ENCODE data around the gene CDCA5.

Gene CDCA5

DNA sequence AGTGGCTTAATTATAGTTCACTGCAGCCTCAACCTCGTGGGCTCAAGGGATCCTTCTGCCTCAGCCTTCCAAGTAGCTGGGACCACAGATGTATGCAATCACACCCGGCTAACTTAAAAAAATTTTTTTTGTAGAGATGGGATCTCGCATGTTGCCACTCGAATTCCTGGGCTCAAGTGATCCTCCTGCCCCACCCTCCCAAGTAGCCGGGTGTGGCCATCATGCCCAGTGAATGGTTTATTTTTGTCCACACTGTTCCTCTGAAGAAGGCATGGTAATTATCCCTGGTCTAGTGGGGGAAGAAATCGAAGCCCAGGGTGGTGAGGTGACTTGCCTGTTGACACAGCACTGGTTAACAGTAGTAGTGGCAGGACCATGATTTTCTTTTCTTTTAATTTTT is 40.9 kb downstream of the CDCA5 start:
- FAIRE-seq (no peak), DNase-seq (ENCODE audit: insufficient read length, low spot score) (no peak)
- no peak for TF ChIP-seq SPI1 (IDR thresholded peaks at IDR 0.05; ENCODE audit: low read depth, low read length)
- no peak for TF ChIP-seq TAF1 (IDR thresholded peaks at IDR 0.05; ENCODE audit: low read depth, low read length)
- TF ChIP-seq POLR2A (IDR thresholded peaks at IDR 0.05; ENCODE audit: low read depth, low read length) = no peak
- TF ChIP-seq POU2F2 (IDR thresholded peaks at IDR 0.05; ENCODE audit: low read depth, low read length) = no peak

DNA sequence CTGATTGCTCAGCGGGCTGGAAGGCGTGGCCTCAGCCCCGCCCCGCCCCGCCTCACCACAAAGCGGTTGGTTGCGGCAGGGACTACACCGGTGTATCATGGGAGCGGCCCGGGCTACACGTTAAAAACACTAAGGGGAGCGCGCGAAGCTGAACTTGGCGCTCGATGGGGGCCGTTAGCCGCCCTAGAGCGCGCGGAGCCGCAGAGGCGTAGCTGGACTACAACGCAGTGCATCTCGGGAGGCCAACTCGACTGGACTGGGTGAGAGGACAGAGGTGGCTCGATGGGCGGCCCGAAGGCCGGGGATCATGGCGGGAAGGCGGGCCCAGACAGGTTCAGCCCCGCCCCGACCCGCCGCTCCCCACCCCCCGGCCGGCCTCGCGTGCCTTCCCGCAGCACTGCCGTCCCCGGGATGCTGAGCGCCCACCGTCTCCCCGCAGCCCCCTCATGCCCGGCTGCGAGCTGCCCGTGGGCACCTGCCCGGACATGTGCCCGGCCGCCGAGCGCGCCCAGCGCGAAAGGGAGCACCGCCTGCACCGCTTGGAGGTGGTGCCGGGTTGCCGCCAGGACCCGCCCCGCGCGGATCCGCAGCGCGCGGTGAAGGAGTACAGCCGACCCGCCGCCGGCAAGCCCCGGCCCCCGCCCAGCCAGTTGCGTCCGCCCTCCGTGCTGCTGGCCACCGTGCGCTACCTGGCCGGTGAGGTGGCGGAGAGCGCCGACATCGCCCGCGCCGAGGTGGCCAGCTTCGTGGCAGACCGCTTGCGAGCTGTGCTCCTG is 42.8 kb downstream of the CDCA5 start, which contains the start of gene SAC3D1:
TSS of gene SAC3D1 (plus strand) at position 364 of the 776 bp plus-strand sequence. CDS start at position 447, 83 bp downstream.
- TF ChIP-seq PAX5 (IDR thresholded peaks at IDR 0.05; ENCODE audit: insufficient read depth, low read length, severe bottlenecking) = peak; percentile 3
- 0 out of 2 replicates have a peak, but pooled peaks have one; percentile 26 for TF ChIP-seq TAF1 (IDR thresholded peaks at IDR 0.05; ENCODE audit: low read depth, low read length)
- TF ChIP-seq POU2F2 (IDR thresholded peaks at IDR 0.05; ENCODE audit: low read depth, low read length) = no peak
- peak; percentile 99 for FAIRE-seq
- DNase-seq (ENCODE audit: insufficient read length, low spot score) = peak; percentile 97

DNA sequence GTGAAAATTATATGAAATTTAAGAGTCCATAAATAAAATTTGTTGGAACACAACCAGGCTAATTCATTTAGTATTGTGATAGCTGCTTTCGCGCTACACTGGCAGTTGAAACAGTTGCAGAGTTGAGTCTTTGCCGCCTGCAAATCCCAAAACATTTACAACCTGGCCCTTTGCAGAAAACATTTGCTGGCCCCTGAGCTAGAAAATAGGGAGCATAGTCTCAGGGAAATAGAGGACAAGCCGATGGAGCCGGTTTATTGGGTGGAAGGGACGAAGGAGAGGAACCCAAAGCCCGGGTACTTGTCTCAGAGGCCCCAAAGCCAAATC is 43.4 kb downstream of the CDCA5 start:
- TF ChIP-seq SPI1 (IDR thresholded peaks at IDR 0.05; ENCODE audit: low read depth, low read length) (no peak), TAF1 (IDR thresholded peaks at IDR 0.05; ENCODE audit: low read depth, low read length) (no peak), POU2F2 (IDR thresholded peaks at IDR 0.05; ENCODE audit: low read depth, low read length) (0 out of 2 replicates have a peak, but pooled peaks have one; percentile 27)
- FAIRE-seq (no peak), DNase-seq (ENCODE audit: insufficient read length, low spot score) (no peak)

GRCh38 chr11:65036931-65037330 is 46.9 kb downstream of the CDCA5 start:
- TF ChIP-seq POLR2A (IDR thresholded peaks at IDR 0.05; ENCODE audit: low read depth, low read length) (no peak), POLR2AphosphoS5 (IDR thresholded peaks at IDR 0.05; ENCODE audit: low read depth, low read length) (no peak), POU2F2 (IDR thresholded peaks at IDR 0.05; ENCODE audit: low read depth, low read length) (no peak), SPI1 (IDR thresholded peaks at IDR 0.05; ENCODE audit: low read depth, low read length) (no peak), TAF1 (IDR thresholded peaks at IDR 0.05; ENCODE audit: low read depth, low read length) (no peak), PAX5 (IDR thresholded peaks at IDR 0.05; ENCODE audit: insufficient read depth, low read length, severe bottlenecking) (no peak)
- FAIRE-seq (no peak), DNase-seq (ENCODE audit: insufficient read length, low spot score) (no peak)

- FAIRE-seq = no peak
- TF ChIP-seq TAF1 (IDR thresholded peaks at IDR 0.05; ENCODE audit: low read depth, low read length) (no peak), SPI1 (IDR thresholded peaks at IDR 0.05; ENCODE audit: low read depth, low read length) (no peak), POU2F2 (IDR thresholded peaks at IDR 0.05; ENCODE audit: low read depth, low read length) (no peak), POLR2AphosphoS5 (IDR thresholded peaks at IDR 0.05; ENCODE audit: low read depth, low read length) (no peak), PAX5 (IDR thresholded peaks at IDR 0.05; ENCODE audit: insufficient read depth, low read length, severe bottlenecking) (no peak)
- no peak for DNase-seq (ENCODE audit: insufficient read length, low spot score)
Observed at GRCh38 chr11:65035579-65035978, 48.3 kb downstream of the CDCA5 start.

DNA sequence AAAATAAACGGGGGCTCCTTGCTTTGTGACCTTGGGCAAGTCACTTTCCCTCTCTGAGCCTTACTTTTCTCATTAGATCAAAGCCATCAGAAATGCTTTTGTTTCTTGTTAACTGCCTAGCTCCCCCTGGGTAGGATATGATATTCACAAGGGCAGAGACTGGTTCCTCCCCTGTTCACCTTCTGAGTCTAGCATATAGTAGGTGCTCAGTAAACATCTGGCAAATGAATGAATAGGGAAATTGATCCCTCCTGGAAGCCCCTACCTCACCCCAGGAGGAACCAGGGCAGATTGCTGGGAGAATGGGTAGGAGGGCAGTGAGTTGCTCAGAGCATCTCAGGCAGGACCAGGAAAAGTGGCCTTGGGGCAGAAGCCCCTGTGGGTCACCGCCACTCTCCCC is 49.4 kb downstream of the CDCA5 start:
- FAIRE-seq = no peak
- no peak for DNase-seq (ENCODE audit: insufficient read length, low spot score)
- TF ChIP-seq PAX5 (IDR thresholded peaks at IDR 0.05; ENCODE audit: insufficient read depth, low read length, severe bottlenecking) (no peak), TAF1 (IDR thresholded peaks at IDR 0.05; ENCODE audit: low read depth, low read length) (no peak), POU2F2 (IDR thresholded peaks at IDR 0.05; ENCODE audit: low read depth, low read length) (no peak), SPI1 (IDR thresholded peaks at IDR 0.05; ENCODE audit: low read depth, low read length) (no peak), POLR2AphosphoS5 (IDR thresholded peaks at IDR 0.05; ENCODE audit: low read depth, low read length) (no peak), POLR2A (IDR thresholded peaks at IDR 0.05; ENCODE audit: low read depth, low read length) (no peak)

DNA sequence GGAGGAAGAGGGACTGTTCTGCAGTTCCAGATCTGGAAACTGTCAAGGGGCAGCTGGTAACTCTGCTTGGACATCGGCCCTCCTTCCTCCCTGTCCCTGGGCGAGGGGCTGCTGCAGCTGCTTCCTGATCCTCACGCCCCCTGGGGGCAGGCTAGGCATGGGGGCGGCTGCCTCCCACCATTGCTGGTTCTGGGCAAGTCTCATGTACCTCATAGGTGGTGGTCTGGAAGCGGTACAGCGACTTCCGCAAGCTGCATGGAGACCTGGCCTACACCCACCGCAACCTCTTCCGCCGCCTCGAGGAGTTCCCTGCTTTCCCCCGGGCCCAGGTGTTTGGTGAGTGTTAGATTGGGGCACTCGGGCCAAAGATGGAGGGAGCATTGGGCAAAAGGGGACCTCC is 51.6 kb downstream of the CDCA5 start:
- no peak for TF ChIP-seq PAX5 (IDR thresholded peaks at IDR 0.05; ENCODE audit: insufficient read depth, low read length, severe bottlenecking)
- no peak for TF ChIP-seq POU2F2 (IDR thresholded peaks at IDR 0.05; ENCODE audit: low read depth, low read length)
- no peak for TF ChIP-seq SPI1 (IDR thresholded peaks at IDR 0.05; ENCODE audit: low read depth, low read length)
- no peak for TF ChIP-seq TAF1 (IDR thresholded peaks at IDR 0.05; ENCODE audit: low read depth, low read length)
- no peak for TF ChIP-seq POLR2A (IDR thresholded peaks at IDR 0.05; ENCODE audit: low read depth, low read length)
- no peak for TF ChIP-seq POLR2AphosphoS5 (IDR thresholded peaks at IDR 0.05; ENCODE audit: low read depth, low read length)
- no peak for DNase-seq (ENCODE audit: insufficient read length, low spot score)
- no peak for FAIRE-seq

Data from GM12891 (cell line).